AG09319 (cell line): ENCODE results near the gene AP1G2.
A peak's percentile ranks its signal among the peaks of the same experiment; 100 is the strongest.

Source experiments
- DNase-seq: peaks from one replicate; pipeline ENCODE4 v3.0.0-alpha.2; 2010; ENCODE audit warnings: low read depth; ENCODE audit errors: extremely low read depth
- TF ChIP-seq, protein P1 (sequence below): IDR thresholded peaks from 2 replicates; pipeline ENCODE4 v1.5.1; 2011; ENCODE audit warnings: low read depth, mild to moderate bottlenecking, inconsistent platforms, low read length, moderate library complexity

Gene AP1G2

DNA sequence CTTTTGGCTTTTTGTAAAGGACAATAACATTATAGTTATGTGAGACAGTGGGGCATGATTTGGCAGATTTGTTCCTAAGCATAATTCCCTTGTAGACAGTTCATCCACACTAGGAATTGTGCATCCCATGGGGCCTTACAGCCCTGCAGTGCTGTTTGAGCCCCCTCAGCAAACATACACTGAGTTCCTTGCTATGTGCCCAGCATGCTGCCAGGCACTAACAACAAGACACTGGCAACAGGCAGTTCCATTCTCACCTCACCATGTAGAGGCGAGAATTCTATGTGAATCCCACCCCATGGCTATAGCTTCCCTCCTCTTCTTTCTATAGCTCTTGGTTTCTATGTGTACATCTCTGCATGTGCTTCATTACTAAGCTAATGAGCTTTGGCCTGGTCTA lies 9.6 kb downstream of the AP1G2 start:
- TF ChIP-seq, protein P1, sequence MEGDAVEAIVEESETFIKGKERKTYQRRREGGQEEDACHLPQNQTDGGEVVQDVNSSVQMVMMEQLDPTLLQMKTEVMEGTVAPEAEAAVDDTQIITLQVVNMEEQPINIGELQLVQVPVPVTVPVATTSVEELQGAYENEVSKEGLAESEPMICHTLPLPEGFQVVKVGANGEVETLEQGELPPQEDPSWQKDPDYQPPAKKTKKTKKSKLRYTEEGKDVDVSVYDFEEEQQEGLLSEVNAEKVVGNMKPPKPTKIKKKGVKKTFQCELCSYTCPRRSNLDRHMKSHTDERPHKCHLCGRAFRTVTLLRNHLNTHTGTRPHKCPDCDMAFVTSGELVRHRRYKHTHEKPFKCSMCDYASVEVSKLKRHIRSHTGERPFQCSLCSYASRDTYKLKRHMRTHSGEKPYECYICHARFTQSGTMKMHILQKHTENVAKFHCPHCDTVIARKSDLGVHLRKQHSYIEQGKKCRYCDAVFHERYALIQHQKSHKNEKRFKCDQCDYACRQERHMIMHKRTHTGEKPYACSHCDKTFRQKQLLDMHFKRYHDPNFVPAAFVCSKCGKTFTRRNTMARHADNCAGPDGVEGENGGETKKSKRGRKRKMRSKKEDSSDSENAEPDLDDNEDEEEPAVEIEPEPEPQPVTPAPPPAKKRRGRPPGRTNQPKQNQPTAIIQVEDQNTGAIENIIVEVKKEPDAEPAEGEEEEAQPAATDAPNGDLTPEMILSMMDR: no peak
- no peak for DNase-seq

GRCh38 chr14:23557521-23557920 lies 10.1 kb downstream of the AP1G2 start:
- TF ChIP-seq, protein P1: no peak
- no peak for DNase-seq

DNA sequence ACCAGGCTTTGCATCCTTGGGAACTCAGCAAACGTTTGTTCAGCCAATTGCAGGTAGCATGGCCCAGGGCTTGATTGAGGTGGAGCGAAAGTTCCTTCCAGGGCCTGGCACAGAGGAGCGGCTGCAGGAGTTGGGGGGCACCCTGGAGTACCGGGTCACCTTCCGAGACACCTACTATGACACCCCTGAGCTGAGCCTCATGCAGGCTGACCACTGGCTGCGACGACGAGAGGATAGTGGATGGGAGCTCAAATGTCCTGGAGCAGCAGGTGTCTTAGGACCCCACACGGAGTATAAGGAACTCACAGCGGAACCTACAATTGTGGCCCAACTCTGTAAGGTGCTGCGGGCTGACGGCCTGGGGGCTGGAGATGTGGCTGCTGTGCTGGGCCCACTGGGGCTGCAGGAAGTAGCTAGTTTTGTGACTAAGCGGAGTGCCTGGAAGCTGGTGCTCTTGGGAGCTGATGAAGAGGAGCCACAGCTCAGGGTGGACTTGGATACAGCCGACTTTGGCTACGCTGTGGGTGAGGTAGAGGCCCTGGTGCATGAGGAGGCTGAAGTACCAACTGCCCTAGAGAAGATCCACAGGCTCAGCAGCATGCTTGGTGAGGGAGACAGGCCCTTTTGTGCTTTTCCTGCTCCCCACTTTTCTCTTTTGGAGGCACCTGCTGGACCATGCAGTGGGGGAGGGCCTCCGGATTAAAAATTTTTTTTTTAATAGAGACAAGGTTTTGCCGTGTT lies 10.7 kb downstream of the AP1G2 start:
- TF ChIP-seq, protein P1: no peak
- DNase-seq: no peak

DNA sequence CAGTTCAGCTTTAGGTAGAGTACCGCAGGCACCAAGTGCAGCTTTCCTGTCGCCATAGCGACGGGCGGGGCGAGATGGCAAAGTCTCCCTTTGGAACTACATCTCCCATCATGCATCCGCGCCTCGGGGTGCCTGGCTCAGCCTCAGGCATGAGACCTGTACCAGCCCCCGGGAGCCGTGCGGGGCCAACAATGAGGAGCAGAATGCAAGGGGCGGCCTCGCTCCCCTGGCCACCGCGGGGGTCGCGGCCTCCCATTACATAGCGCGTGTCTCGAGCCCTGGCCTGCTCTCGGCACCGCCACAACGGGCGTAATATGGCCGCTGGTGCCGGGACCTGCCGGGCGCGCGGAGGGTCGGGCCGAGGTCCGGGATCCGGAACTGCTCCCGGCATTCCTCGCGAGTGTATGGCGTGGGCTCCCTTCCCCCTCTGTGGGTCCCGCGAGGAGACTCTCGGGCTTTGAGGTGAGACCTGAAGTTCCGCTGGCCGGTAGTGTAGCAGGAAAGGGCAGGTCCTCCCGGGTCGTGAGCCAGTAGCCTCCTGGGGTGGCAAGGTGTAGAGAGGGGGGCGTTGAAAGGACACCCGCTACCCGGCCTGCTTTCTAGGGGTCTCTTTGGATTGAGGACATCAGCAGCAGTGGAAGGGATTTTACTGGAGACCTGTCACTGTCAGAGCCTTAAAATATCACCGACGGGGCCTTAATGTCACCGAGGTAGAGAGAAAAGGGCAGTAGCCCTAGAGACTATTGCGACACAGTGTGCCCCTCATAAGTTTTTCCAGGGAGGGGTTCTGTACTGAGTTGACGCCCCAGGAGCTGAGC lies 11.5 kb downstream of the AP1G2 start, which contains the start of gene THTPA:
Gene THTPA, plus strand, starts transcription at position 390 of the 818 bp plus-strand sequence. CDS start 487 bp downstream, outside the sequence.
- TF ChIP-seq, protein P1: no peak
- DNase-seq: peak; percentile 53

GRCh38 chr14:23555533-23555881 lies 12.1 kb downstream of the AP1G2 start:
- TF ChIP-seq, protein P1: no peak
- DNase-seq: no peak

- DNase-seq: no peak
- TF ChIP-seq, protein P1: no peak
Measured at GRCh38 chr14:23551266-23552028, 16.1 kb downstream of the AP1G2 start, which contains the start of gene ZFHX2. Gene ZFHX2 (minus strand): TSS chr14:23551765. CDS start chr14:23535325, 16,440 bp downstream.

DNA sequence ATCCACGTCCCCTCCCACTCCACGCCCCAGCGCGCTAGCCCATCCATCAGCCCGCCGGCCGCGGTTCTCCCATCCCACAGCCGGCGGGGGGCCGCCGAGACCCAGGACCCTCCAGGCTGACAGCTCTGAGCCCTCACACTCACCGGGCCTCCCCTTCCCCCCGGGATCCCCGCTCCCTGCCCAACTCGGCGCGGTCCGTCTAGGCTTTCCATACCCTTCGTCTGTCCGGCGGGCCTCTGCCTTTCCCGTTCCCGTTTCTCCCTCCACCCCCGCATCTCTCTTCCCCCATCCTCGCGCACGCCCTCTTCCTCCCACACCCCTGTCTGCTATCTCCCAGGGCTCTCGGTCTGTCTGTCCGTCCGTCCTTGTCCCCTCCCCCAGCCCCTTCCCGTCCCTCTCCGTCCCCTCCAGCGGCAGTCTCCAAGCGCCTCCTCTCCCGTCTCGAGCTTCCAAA lies 16.8 kb downstream of the AP1G2 start:
- TF ChIP-seq, protein P1: no peak
- DNase-seq: no peak
